Measurements from ENCODE around the gene IFI6.

DNA sequence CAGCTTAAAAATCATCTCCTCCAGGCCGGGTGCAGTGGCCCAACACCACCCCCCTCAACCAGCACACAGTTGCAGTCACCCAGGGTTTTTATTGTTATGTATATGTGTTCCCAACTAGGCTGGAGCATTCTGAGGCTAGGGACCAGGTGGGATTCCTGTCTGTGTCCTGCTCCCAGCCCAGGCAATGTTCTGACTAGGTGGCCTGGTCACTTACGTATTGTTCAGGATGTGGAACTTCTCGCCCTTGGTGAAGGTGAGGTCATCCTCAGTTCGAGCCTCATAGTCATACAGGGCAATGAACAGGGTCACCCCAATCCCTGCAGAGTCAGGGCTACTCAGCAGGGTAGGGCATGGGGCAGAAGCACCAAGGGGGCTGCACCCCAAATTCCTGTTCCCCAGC lies 49.2 kb downstream of the IFI6 start:
- TF ChIP-seq, protein P1, sequence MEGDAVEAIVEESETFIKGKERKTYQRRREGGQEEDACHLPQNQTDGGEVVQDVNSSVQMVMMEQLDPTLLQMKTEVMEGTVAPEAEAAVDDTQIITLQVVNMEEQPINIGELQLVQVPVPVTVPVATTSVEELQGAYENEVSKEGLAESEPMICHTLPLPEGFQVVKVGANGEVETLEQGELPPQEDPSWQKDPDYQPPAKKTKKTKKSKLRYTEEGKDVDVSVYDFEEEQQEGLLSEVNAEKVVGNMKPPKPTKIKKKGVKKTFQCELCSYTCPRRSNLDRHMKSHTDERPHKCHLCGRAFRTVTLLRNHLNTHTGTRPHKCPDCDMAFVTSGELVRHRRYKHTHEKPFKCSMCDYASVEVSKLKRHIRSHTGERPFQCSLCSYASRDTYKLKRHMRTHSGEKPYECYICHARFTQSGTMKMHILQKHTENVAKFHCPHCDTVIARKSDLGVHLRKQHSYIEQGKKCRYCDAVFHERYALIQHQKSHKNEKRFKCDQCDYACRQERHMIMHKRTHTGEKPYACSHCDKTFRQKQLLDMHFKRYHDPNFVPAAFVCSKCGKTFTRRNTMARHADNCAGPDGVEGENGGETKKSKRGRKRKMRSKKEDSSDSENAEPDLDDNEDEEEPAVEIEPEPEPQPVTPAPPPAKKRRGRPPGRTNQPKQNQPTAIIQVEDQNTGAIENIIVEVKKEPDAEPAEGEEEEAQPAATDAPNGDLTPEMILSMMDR (IDR thresholded peaks at IDR 0.05) = no peak
- TF ChIP-seq POLR2AphosphoS5 (IDR thresholded peaks at IDR 0.05) = no peak
- TF ChIP-seq POLR2A (IDR thresholded peaks at IDR 0.05) = no peak
